HG03025 (cell line): ENCODE results near the gene ETS1.
"Not testable (repeated sequence)": the region's sequence is repeated elsewhere in the genome, so short reads cannot be mapped to it uniquely, and the experiment has no call there.

Experiments used
- ATAC-seq: cut with Tn5 transposase; IDR thresholded peaks from one replicate; pipeline ENCODE4 v1.9.1; 2021; ENCODE audit warnings: mild to moderate bottlenecking, moderate library complexity; ENCODE audit not compliant: unreplicated experiment, low FRiP score

ETS1 gene

GRCh38 chr11:128451652-128452470 is 135.5 kb downstream of the ETS1 start:
- no peak for ATAC-seq

GRCh38 chr11:128450882-128451651 is 136.3 kb downstream of the ETS1 start:
- no peak for ATAC-seq

GRCh38 chr11:128450425-128450824 is 136.9 kb downstream of the ETS1 start:
- ATAC-seq = not testable (repeated sequence)

- ATAC-seq = no peak
These were observed 138.2 kb downstream of the ETS1 start for GRCh38 chr11:128448981-128449713.

- ATAC-seq = no peak
These were observed 139.0 kb downstream of the ETS1 start for GRCh38 chr11:128448200-128448886.

- no peak for ATAC-seq
These were observed 140.1 kb downstream of the ETS1 start for GRCh38 chr11:128447233-128447632.

DNA sequence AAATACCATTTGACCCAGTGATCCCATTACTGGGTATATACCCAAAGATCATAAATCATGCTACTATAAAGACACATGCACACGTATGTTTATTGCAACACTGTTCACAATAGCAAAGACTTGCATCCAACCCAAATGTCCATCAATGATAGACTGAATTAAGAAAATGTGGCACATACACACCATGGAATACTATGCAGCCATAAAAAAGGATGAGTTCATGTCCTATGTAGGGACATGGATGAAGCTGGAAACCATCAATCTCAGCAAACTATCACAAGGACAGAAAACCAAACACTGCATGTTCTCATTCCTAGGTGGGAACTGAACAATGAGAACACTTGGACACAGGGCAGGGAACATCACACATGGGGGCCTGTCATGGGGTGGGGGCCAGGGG is 141.4 kb downstream of the ETS1 start:
- not testable (repeated sequence) for ATAC-seq

DNA sequence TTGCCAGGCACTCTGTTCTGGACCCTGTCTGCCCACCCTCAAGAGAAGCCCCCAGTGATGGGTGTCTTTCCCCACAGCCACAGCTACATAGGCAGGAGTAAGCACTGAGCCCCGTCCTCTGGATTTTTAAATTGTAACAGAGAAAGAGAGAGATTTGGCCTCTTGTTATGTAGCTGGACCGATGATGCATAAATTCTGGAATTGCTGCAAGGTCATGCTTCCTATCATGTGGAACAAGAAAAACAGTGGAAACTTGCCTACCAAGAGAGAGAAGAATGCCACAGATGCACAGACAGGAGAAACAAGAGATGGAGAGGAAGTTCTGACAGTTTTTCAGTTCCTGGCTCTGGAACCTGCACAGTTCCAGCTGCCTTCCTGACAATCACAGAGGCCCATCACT is 150.2 kb downstream of the ETS1 start:
- ATAC-seq = no peak

DNA sequence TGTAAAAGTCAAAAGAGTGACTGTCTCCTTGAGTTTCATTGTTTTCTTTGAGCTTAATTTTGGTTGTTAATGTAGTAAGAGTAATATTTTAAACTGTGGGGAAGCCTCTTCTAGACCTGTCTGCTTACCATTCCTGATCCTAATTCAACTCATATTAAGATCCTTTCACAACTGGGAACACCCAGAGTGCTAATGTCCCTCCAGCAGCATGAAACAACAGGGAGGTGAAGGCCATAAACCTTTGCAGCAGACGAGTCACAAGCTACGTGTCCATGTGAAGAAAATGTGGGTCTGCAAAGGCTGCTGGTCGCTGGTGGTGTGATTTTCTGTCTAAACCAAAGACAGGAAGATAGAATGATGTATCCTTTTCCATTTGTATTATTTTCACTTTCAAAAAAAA is 152.5 kb downstream of the ETS1 start:
- no peak for ATAC-seq

- no peak for ATAC-seq
These were observed 152.9 kb downstream of the ETS1 start for GRCh38 chr11:128434411-128434810.

DNA sequence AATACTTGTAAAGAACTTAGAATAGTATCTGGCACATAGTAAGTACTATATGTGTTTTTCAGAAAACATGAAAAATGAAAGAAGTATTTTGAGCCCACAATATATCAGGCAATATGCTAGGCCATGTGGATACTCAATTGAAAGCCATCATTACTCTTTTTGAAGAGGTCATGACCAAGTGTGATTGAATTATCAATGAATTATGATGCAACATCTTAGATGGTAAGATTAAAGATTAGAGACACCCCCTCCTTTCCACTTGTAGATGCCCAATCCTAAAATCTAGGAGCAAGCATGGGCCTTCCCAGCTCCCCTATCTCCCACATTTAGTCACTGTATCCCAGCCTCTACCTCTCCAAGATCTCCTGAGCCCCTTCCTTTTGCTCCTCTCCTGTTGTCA is 154.4 kb downstream of the ETS1 start:
- ATAC-seq = no peak

GRCh38 chr11:128431931-128432330 is 155.4 kb downstream of the ETS1 start:
- ATAC-seq = no peak

GRCh38 chr11:128428935-128429334 is 158.4 kb downstream of the ETS1 start:
- ATAC-seq = no peak

GRCh38 chr11:128424851-128425285 is 162.5 kb downstream of the ETS1 start:
- no peak for ATAC-seq

GRCh38 chr11:128424271-128424711 is 163.1 kb downstream of the ETS1 start:
- no peak for ATAC-seq

- ATAC-seq = no peak
These were observed 164.6 kb downstream of the ETS1 start for GRCh38 chr11:128422576-128423370.

DNA sequence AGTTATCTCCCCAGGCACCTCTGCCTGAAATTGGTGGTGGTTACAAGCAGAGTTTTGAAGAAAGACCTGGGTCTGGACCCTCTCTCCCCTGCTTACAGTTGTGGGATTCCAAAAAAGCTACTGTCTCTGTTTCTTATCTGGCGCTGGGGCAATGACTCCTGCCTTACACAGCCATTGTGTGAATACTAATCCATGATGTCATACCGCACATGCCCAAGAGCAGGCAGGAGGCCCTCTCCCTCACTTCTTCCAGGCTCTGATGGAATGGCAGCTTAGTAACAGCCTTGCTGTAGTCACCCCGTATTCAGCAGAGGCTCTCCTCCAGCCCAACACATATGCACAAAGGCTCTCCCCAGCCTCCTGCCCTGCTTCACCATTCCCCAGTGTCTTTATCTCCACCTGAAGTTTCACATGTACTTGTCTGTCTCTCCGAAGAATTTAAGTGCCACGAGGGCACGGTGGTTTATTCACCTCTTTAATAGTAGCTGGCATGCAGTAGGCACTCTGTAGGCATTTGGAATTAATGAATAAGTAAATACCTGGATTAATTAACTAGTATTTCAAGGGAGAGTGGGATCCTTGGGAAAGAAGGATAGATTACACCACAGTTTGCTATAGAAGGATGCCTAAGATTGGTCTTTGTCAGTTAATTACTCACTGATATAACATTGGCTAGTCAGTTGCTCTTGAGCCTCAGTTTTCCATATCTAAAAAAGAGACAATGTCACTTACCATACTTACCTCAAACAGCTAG is 165.6 kb downstream of the ETS1 start:
- no peak for ATAC-seq

DNA sequence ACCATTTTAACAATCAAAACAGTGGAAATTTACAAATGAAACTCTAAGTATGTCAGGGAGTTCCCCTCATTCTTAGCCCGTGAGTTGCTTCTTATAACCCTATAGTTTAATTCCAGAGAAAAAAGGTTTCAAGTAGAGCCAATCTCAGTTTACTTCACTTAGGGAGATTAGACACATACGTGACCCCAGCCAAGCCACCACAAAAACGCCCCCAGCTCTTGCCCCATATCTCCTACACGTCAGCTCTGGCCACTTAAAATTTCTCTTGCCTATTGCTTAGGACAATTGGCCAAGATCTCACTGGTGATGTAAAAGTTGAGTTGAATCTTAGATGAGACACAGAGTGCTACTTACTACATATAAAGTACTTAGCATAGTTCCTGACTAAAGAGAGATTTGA is 166.4 kb downstream of the ETS1 start:
- no peak for ATAC-seq

DNA sequence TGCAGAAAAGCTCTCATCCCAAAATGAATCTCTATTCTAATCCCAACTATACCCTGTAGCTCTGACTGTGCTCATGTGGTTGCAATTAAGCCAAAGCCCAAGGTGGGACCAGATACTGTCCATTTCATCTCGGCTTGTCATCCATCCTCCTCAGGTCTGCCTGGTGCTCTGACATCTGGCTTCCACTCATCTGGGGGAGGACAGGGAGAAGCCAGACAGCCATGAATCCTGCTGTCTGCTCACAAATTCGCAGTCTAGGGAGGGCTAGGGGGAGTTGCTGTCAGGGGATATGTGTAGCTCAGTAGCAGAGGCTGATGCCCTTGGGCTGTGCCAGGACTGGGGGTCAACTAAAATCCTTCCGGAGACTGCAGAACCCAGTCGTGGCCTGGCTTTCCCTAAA is 167.1 kb downstream of the ETS1 start:
- ATAC-seq = no peak
